HFF-Myc (cell line): Measurements from ENCODE around the gene WNT3.

ENCODE experiments used
- DNase-seq: peaks from one replicate; pipeline ENCODE4 v3.0.0-alpha.2; 2011; ENCODE audit warnings: low read depth; ENCODE audit errors: extremely low read depth
- H3K4me3 ChIP-seq: replicated peaks from 2 replicates; pipeline ENCODE4 v1.5.1; 2011; ENCODE audit warnings: low read depth, mild to moderate bottlenecking, control low read depth, low read length
- CTCF ChIP-seq: IDR thresholded peaks from 2 replicates; pipeline ENCODE4 v1.5.1; 2012; ENCODE audit warnings: mild to moderate bottlenecking, low read depth, low read length, control low read depth; ENCODE audit errors: missing control alignments

WNT3 gene

GRCh38 chr17:46753776-46754175, 64.7 kb downstream of the WNT3 start:
- no peak overlapping the region for H3K4me3 ChIP-seq
- TF ChIP-seq CTCF: no peak
- no peak for DNase-seq

GRCh38 chr17:46751425-46751824, 67.1 kb downstream of the WNT3 start:
- TF ChIP-seq CTCF: no peak
- no peak overlapping the region for H3K4me3 ChIP-seq
- no peak for DNase-seq

- DNase-seq: no peak
Observed at GRCh38 chr17:46745376-46745775, 73.1 kb downstream of the WNT3 start.

GRCh38 chr17:46744441-46744840, 74.1 kb downstream of the WNT3 start:
- DNase-seq: no peak
- TF ChIP-seq CTCF: no peak
- no peak overlapping the region for H3K4me3 ChIP-seq

More at GRCh38 chr17:46745376-46745775, 73.1 kb downstream of the WNT3 start:
- H3K4me3 ChIP-seq: no peak overlapping the region
- TF ChIP-seq CTCF: no peak

GRCh38 chr17:46742565-46743270, 75.8 kb downstream of the WNT3 start:
- TF ChIP-seq CTCF: no peak
- peak; percentile 32 for DNase-seq
- no peak overlapping the region for H3K4me3 ChIP-seq

- no peak overlapping the region for H3K4me3 ChIP-seq
- DNase-seq: no peak
- no peak for TF ChIP-seq CTCF
Observed at GRCh38 chr17:46741122-46741730, 77.3 kb downstream of the WNT3 start.
